Right renal cortex interstitium (tissue), 3 donors: ENCODE results near the gene STYK1. TPM values are rescaled to one million over a fixed set of nuclear protein-coding genes. Genes with fewer than 3 reads are reported as not detected.
"Not testable (repeated sequence)": the region's sequence is repeated elsewhere in the genome, so short reads cannot be mapped to it uniquely, and the experiment has no call there.

Source experiments
- DNase-seq, 3 donors: peaks; one replicate each; pipeline ENCODE4 v3.0.0-alpha.2; 2013; ENCODE audit warnings: low read depth in 3 of 3, low spot score in 2 of 3
- polyA plus RNA-seq, 3 donors: library from polyadenylated mRNA; unstranded; fragments of 120-200 nt; gene quantifications; one replicate each; pipeline ENCODE4 v1.2.1, GENCODE V29; 2013; ENCODE audit not compliant: insufficient read length in 3 of 3

Gene STYK1
- polyA plus RNA-seq, 3 donors = 0.67 to 1.0 (median 0.85) TPM

DNA sequence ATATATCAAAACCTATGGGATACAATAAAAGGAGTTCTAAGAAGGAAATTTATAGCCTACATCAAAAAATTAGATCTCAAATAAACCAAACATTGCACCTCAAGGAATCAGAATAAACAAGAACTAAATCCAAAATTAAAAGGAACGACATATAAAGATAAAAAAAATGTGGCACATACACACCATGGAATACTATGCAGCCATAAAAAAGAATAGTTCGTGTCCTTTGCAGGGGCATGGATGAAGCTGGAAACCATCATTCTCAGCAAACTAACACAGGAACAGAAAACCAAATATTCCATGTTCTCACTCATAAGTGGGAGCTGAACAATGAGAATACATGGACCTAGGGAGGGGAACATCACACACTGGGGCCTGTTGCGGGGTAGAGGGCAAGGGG, 91.7 kb downstream of the STYK1 start:
- not testable (repeated sequence) for DNase-seq

DNA sequence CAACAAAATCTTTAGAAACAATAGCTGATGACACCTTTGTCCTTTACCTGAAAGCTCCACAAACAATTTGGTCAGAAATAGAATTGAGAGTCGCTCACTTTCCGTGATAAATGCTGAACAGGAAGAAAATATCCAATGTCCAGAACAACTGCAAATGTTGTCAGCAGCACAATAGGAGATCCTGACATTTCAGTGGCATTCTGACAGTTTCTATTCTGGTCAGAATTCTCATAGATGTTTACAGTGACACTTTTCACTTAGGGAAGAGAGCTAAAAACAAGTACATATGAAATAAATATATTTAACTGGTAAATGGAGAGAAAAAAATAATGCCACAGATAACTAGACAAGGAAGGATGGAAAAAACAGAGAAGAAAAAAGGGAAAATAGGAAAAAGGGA, 99.5 kb downstream of the STYK1 start:
- no peak for DNase-seq

DNA sequence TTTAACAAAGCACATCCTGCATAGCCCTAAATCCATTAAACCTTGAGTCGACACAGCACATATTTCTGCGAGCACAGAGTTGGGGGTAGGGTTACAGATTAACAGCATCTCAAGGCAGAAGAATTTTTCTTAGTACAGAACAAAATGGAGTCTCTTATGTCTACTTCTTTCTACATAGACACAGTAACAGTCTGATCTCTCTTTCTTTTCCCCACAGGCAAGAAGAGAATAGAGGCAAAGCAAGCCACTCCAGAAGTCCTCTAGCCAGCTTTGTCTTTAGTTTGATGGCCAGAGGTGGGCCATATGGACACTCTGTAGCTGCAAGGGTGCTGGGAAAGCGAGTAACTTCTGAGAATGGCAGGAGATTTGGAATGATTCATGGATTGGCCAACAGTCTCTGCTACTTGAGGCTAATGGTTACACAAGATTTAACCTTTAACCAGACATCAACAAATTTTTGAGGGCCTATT, 101.8 kb downstream of the STYK1 start:
- DNase-seq = not testable (repeated sequence)

DNA sequence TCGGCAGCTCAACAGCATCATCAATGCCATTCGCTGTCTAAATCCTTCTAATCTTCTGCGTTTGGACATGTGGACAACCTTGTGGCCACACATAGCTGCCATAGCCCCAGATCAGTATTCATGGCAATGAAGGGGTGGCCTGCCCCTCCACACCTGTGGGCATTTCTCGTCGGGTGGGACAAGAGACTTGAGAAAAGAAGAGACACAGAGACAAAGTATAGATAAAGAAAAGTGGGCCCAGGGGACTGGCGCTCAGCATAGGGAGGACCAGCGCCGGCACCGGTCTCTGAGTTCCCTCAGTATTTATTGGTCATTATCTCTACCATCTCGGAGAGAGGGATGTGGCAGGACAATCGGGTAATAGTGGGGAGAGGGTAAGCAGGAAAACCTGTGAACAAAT, 102.7 kb downstream of the STYK1 start:
- no peak for DNase-seq

Other genes with a start within 250 kb of the STYK1 start
- under 1 TPM in 1 of 3 donors, not detected in 2; 0.54 TPM for gene KLRC2, start 238.0 kb downstream of the STYK1 start, polyA plus RNA-seq
- gene KLRC1, start 220.7 kb downstream of the STYK1 start, polyA plus RNA-seq = 1 to 10 TPM in 1 of 3 donors, under 1 TPM in 2; 0.42 to 1.8 (median 0.81) TPM
- 1 to 10 TPM; 1.4 to 8.7 (median 2.0) TPM for gene EIF2S3B, start 168.2 kb downstream of the STYK1 start, polyA plus RNA-seq
- 10 to 100 TPM; 36.4 to 46.6 (median 42.9) TPM for gene MAGOHB, start 60.4 kb downstream of the STYK1 start, polyA plus RNA-seq
- gene YBX3, start 49.3 kb upstream of the STYK1 start, polyA plus RNA-seq = 100 to 1,000 TPM; 192 to 229 (median 206) TPM
- not detected for gene TAS2R7, start 128.6 kb upstream of the STYK1 start, polyA plus RNA-seq
- not detected for gene TAS2R8, start 133.2 kb upstream of the STYK1 start, polyA plus RNA-seq
- not detected for gene TAS2R9, start 136.1 kb upstream of the STYK1 start, polyA plus RNA-seq
- gene TAS2R10, start 152.3 kb upstream of the STYK1 start, polyA plus RNA-seq = 1 to 10 TPM in 1 of 3 donors, under 1 TPM in 2; 0.99 to 1.4 (median 1.00) TPM
- 1 to 10 TPM; 5.6 to 7.8 (median 5.9) TPM for gene PRR4, start 175.4 kb upstream of the STYK1 start, polyA plus RNA-seq
- gene PRH1, start 210.2 kb upstream of the STYK1 start, polyA plus RNA-seq = 10 to 100 TPM; 11.6 to 16.9 (median 15.9) TPM
- under 1 TPM in 2 of 3 donors, not detected in 1; 0.10 TPM for gene TAS2R13, start 235.5 kb upstream of the STYK1 start, polyA plus RNA-seq